ENCODE results near the gene FXYD4.

GRCh38 chr10:43341450-43341849 is 30.0 kb upstream of the FXYD4 start:
- TF ChIP-seq CTCF (IDR thresholded peaks at IDR 0.05): no peak
- no peak for TF ChIP-seq POLR2A (IDR thresholded peaks at IDR 0.05)

All from lower leg skin (tissue), 3 donors.